KMS-11 (cell line): ENCODE measurements around the gene CMSS1.

Experiments used
- H2AFZ ChIP-seq: fragments of 200-600 bp; sonication (generic); 2 replicates; pipeline ENCODE4 v1.6.1; 2016; ENCODE audit warnings: antibody characterized with exemption, mixed run types, low read depth
- H3K27ac ChIP-seq: fragments of 200-600 bp; sonication (generic); 2 replicates; pipeline ENCODE4 v1.6.1; 2016; ENCODE audit warnings: mild to moderate bottlenecking, mixed run types
- H3K27me3 ChIP-seq: fragments of 200-600 bp; sonication (generic); 2 replicates; pipeline ENCODE4 v1.6.1; 2017; ENCODE audit warnings: mild to moderate bottlenecking, low read depth, mixed run types, moderate library complexity; ENCODE audit not compliant: insufficient read depth
- H3K36me3 ChIP-seq: fragments of 200-600 bp; sonication (generic); 2 replicates; pipeline ENCODE4 v1.6.1; 2017; ENCODE audit warnings: mild to moderate bottlenecking, mixed run types; ENCODE audit not compliant: insufficient read depth
- H3K4me1 ChIP-seq: fragments of 200-600 bp; sonication (generic); 2 replicates; pipeline ENCODE4 v1.6.1; 2016; ENCODE audit warnings: mild to moderate bottlenecking, low read depth, mixed run types; ENCODE audit not compliant: poor library complexity, severe bottlenecking
- H3K4me2 ChIP-seq: fragments of 200-600 bp; sonication (generic); 2 replicates; pipeline ENCODE4 v1.7.0; 2016; ENCODE audit warnings: mild to moderate bottlenecking, mixed run types
- H3K4me3 ChIP-seq: fragments of 200-600 bp; sonication (generic); IDR thresholded peaks from 2 replicates; pipeline ENCODE4 v1.6.1; 2017; ENCODE audit warnings: low read depth, low read length, mixed read lengths; ENCODE audit not compliant: insufficient read depth
- H3K79me2 ChIP-seq: fragments of 200-600 bp; sonication (generic); 2 replicates; pipeline ENCODE4 v1.6.1; 2016; ENCODE audit warnings: low read depth, mixed run types; ENCODE audit not compliant: insufficient read depth
- H3K9ac ChIP-seq: fragments of 200-600 bp; sonication (generic); 2 replicates; pipeline ENCODE4 v1.6.1; 2016; ENCODE audit warnings: mild to moderate bottlenecking, mixed run types
- H4K20me1 ChIP-seq: fragments of 200-600 bp; sonication (generic); 2 replicates; pipeline ENCODE4 v1.6.1; 2016; ENCODE audit warnings: mild to moderate bottlenecking, mixed run types; ENCODE audit not compliant: insufficient read depth
- CTCF ChIP-seq: fragments of 200-600 bp; sonication (generic); conservative IDR thresholded peaks from 2 replicates; pipeline ENCODE4 v1.6.1; 2017; ENCODE audit warnings: low read depth, mild to moderate bottlenecking, antibody characterized with exemption, low read length, moderate library complexity, mixed read lengths

Gene CMSS1

GRCh38 chr3:100107221-100107814 is 289.7 kb downstream of the CMSS1 start:
- no peaks in the 10 kb centered on the region for H3K36me3 ChIP-seq
- H3K9ac ChIP-seq = no peak overlapping the region
- H3K27me3 ChIP-seq = no peaks in the 10 kb centered on the region
- H3K4me3 ChIP-seq = no peak overlapping the region
- H4K20me1 ChIP-seq = no peaks in the 10 kb centered on the region
- no peak for TF ChIP-seq CTCF
- H3K79me2 ChIP-seq = no peaks in the 10 kb centered on the region
- H3K4me2 ChIP-seq = peak overlapping the region; percentile 38
- H3K27ac ChIP-seq = peak overlapping the region; percentile 85; the same call in 1 of the 2 replicates
- H2AFZ ChIP-seq = no peak overlapping the region
- H3K4me1 ChIP-seq = peaks cover 65% of the 10 kb centered on the region

- no peak for TF ChIP-seq CTCF
- Histone ChIP-seq H3K4me3 (no peak overlapping the region), H3K27me3 (no peaks in the 10 kb centered on the region), H3K4me1 (peaks cover 53% of the 10 kb centered on the region), H3K79me2 (no peaks in the 10 kb centered on the region), H4K20me1 (no peaks in the 10 kb centered on the region), H3K36me3 (no peaks in the 10 kb centered on the region), H3K4me2 (no peak overlapping the region), H3K27ac (no peak overlapping the region), H2AFZ (no peak overlapping the region), H3K9ac (no peak overlapping the region)
Measured at GRCh38 chr3:100108464-100109079, 290.9 kb downstream of the CMSS1 start.

GRCh38 chr3:100110162-100110561 is 292.5 kb downstream of the CMSS1 start:
- H2AFZ ChIP-seq = no peak overlapping the region
- H3K36me3 ChIP-seq = no peaks in the 10 kb centered on the region
- H3K9ac ChIP-seq = no peak overlapping the region
- H3K4me3 ChIP-seq = no peak overlapping the region
- H3K4me2 ChIP-seq = no peak overlapping the region
- no peak overlapping the region for H3K27ac ChIP-seq
- H3K4me1 ChIP-seq = peaks cover 37% of the 10 kb centered on the region
- H4K20me1 ChIP-seq = no peaks in the 10 kb centered on the region
- no peaks in the 10 kb centered on the region for H3K79me2 ChIP-seq
- H3K27me3 ChIP-seq = no peaks in the 10 kb centered on the region
- TF ChIP-seq CTCF = no peak

GRCh38 chr3:100111728-100112127 is 294.1 kb downstream of the CMSS1 start:
- Histone ChIP-seq H3K27me3 (no peaks in the 10 kb centered on the region), H3K36me3 (no peaks in the 10 kb centered on the region), H3K27ac (no peak overlapping the region), H2AFZ (no peak overlapping the region), H3K4me1 (peaks cover 21% of the 10 kb centered on the region), H3K4me2 (no peak overlapping the region), H3K4me3 (no peak overlapping the region), H4K20me1 (no peaks in the 10 kb centered on the region), H3K9ac (no peak overlapping the region), H3K79me2 (no peaks in the 10 kb centered on the region)
- TF ChIP-seq CTCF = no peak
